IMR-90 (cell line): Measurements from ENCODE around the gene MRPL52. TPM values are rescaled to one million over a fixed set of nuclear protein-coding genes. Genes with fewer than 3 reads are reported as not detected.
A peak's percentile ranks its signal among the peaks of the same experiment; 100 is the strongest.

Experiments used
- ATAC-seq: fragments of 200-7000 bp; cut with Tn5 transposase; 2 replicates; pipeline ENCODE4 v1.9.1; 2020; ENCODE audit warnings: low read depth, mild to moderate bottlenecking, moderate library complexity
- BruUV-seq: library from RNA; stranded (reverse); fragments of 400-500 nt; replicated peaks from 2 replicates; lab custom pipeline; 2021; lab: Mats Ljungman, UMichigan
- CTCF ChIA-PET: fragments of 300-600 bp; formaldehyde crosslinking; extraction: SDS; loops from one replicate; lab custom pipeline; 2021; ENCODE audit warnings: antibody characterized with exemption; lab: Yijun Ruan, JAX
- POLR2A ChIA-PET: fragments of 300-600 bp; sonication (Branson Sonifier 250); formaldehyde crosslinking; loops from one replicate; lab custom pipeline; 2022; ENCODE audit warnings: antibody characterized with exemption; ENCODE audit not compliant: unreplicated experiment; lab: Charles Lee
- DNase-seq: peaks from one replicate; pipeline ENCODE4 v3.0.0; 2013
- H2AFZ ChIP-seq: replicated peaks from 2 replicates; pipeline ENCODE3; 2013; ENCODE audit warnings: low read length, mild to moderate bottlenecking; ENCODE audit not compliant: poor library complexity
- H2AK5ac ChIP-seq: 2 replicates; pipeline ENCODE4 v1.6.1; 2013; ENCODE audit warnings: low read depth, low read length, inconsistent platforms
- H2AK9ac ChIP-seq: replicated peaks from 2 replicates; pipeline ENCODE3; 2013; ENCODE audit warnings: mild to moderate bottlenecking, low read depth, low read length, moderate library complexity; ENCODE audit not compliant: poor library complexity
- H2BK120ac ChIP-seq: 2 replicates; pipeline ENCODE4 v1.6.1; 2013; ENCODE audit warnings: low read depth, low read length, inconsistent platforms
- H2BK15ac ChIP-seq: 3 replicates; pipeline ENCODE4 v1.6.1; 2013; ENCODE audit warnings: low read depth, low read length, inconsistent platforms
- H2BK20ac ChIP-seq: 2 replicates; pipeline ENCODE4 v1.6.1; 2013; ENCODE audit warnings: low read depth, mild to moderate bottlenecking, inconsistent platforms, low read length, moderate library complexity
- H2BK5ac ChIP-seq: 2 replicates; pipeline ENCODE4 v1.6.1; 2013; ENCODE audit warnings: mild to moderate bottlenecking, low read depth, low read length, inconsistent platforms; ENCODE audit not compliant: poor library complexity, severe bottlenecking
- H3K14ac ChIP-seq: replicated peaks from 2 replicates; pipeline ENCODE4 v1.6.1; 2013; ENCODE audit warnings: low read depth, low read length, inconsistent platforms
- H3K18ac ChIP-seq: 2 replicates; pipeline ENCODE4 v1.6.1; 2013; ENCODE audit warnings: low read depth, low read length, control low read depth
- H3K23ac ChIP-seq: 2 replicates; pipeline ENCODE4 v1.6.1; 2013; ENCODE audit warnings: low read depth, low read length, inconsistent platforms
- H3K27ac ChIP-seq: 2 replicates; pipeline ENCODE4 v1.5.1; 2013; ENCODE audit warnings: mild to moderate bottlenecking, control low read depth, low read length; ENCODE audit not compliant: insufficient read depth
- H3K27me3 ChIP-seq: 2 replicates; pipeline ENCODE4 v1.6.1; 2013; ENCODE audit warnings: low read length; ENCODE audit not compliant: control insufficient read depth, insufficient read depth
- H3K36me3 ChIP-seq: 2 replicates; pipeline ENCODE4 v1.6.1; 2013; ENCODE audit warnings: low read length, mixed read lengths; ENCODE audit not compliant: control insufficient read depth, insufficient read depth
- H3K4ac ChIP-seq: 2 replicates; pipeline ENCODE4 v1.6.1; 2013; ENCODE audit warnings: low read depth, low read length, inconsistent platforms
- H3K4me1 ChIP-seq: 2 replicates; pipeline ENCODE4 v1.6.1; 2013; ENCODE audit warnings: low read length, mixed read lengths; ENCODE audit not compliant: control insufficient read depth, insufficient read depth
- H3K4me2 ChIP-seq: 2 replicates; pipeline ENCODE4 v1.6.1; 2013; ENCODE audit warnings: low read depth, mild to moderate bottlenecking, control low read depth, low read length, moderate library complexity
- H3K4me3 ChIP-seq: 2 replicates; pipeline ENCODE4 v1.5.1; 2013; ENCODE audit warnings: low read depth, mild to moderate bottlenecking, control low read depth, low read length, moderate library complexity; ENCODE audit not compliant: insufficient read depth
- H3K56ac ChIP-seq: 2 replicates; pipeline ENCODE4 v1.6.1; 2013; ENCODE audit warnings: low read length, inconsistent platforms; ENCODE audit not compliant: insufficient read depth; ENCODE audit errors: extremely low read depth
- H3K79me1 ChIP-seq, 2 experiments: 2 replicates each; pipeline ENCODE4 v1.6.1; 2013; ENCODE audit warnings: low read length in 2 of 2, inconsistent platforms in 1 of 2, low read depth in 1 of 2
- H3K9ac ChIP-seq: 2 replicates; pipeline ENCODE4 v1.6.1; 2013; ENCODE audit warnings: low read depth, low read length, control low read depth
- H3K9me1 ChIP-seq: 2 replicates; pipeline ENCODE4 v1.6.1; 2013; ENCODE audit warnings: low read length, inconsistent platforms; ENCODE audit not compliant: insufficient read depth
- H3K9me3 ChIP-seq: 2 replicates; pipeline ENCODE4 v1.6.1; 2013; ENCODE audit warnings: low read length; ENCODE audit not compliant: control insufficient read depth, insufficient read depth
- H4K20me1 ChIP-seq: 2 replicates; pipeline ENCODE4 v1.6.1; 2013; ENCODE audit warnings: low read length, inconsistent platforms; ENCODE audit not compliant: insufficient read depth
- H4K5ac ChIP-seq: 2 replicates; pipeline ENCODE4 v1.6.1; 2013; ENCODE audit warnings: mild to moderate bottlenecking, low read depth, low read length, control low read depth
- H4K8ac ChIP-seq, 2 experiments: 2 replicates each; pipeline ENCODE4 v1.6.1; 2013; ENCODE audit warnings: low read depth in 2 of 2, low read length in 2 of 2, control low read depth in 1 of 2, inconsistent platforms in 1 of 2
- H4K91ac ChIP-seq: 2 replicates; pipeline ENCODE4 v1.6.1; 2013; ENCODE audit warnings: low read depth, low read length, inconsistent platforms; ENCODE audit not compliant: insufficient read depth
- CEBPB ChIP-seq: IDR thresholded peaks from 2 replicates; pipeline ENCODE4 v1.6.1; 2012; ENCODE audit warnings: low read depth, low read length, improper control_type of control experiment
- CHD1 ChIP-seq: IDR thresholded peaks from 2 replicates; pipeline ENCODE4 v1.6.1; 2012; ENCODE audit warnings: low read depth, low read length, improper control_type of control experiment
- MAZ ChIP-seq: IDR thresholded peaks from 2 replicates; pipeline ENCODE4 v1.6.1; 2012; ENCODE audit warnings: low read depth, mild to moderate bottlenecking, low read length, improper control_type of control experiment, moderate library complexity, borderline replicate concordance
- MXI1 ChIP-seq: IDR thresholded peaks from 2 replicates; pipeline ENCODE4 v1.6.1; 2012; ENCODE audit warnings: low read depth, mild to moderate bottlenecking, low read length, moderate library complexity, borderline replicate concordance
- POLR2A ChIP-seq: IDR thresholded peaks from 2 replicates; pipeline ENCODE4 v1.6.1; 2012; ENCODE audit warnings: mild to moderate bottlenecking, low read depth, low read length
- RAD21 ChIP-seq: IDR thresholded peaks from 2 replicates; pipeline ENCODE4 v1.6.1; 2012; ENCODE audit warnings: low read length, improper control_type of control experiment
- WGBS, 2 experiments: methylation state at CpG; one replicate each; pipeline versions ENCODE4 v1.1.5 to v1.1.7; 2013; ENCODE audit warnings: missing lambda C conversion rate in 2 of 2; ENCODE audit not compliant: insufficient read length in 1 of 2; ENCODE audit errors: extremely low coverage in 2 of 2; 5-methylcytosine and 5-hydroxymethylcytosine counted together
- dilution Hi-C: fragments of 300-500 bp; cut with HindIII; formaldehyde crosslinking; loops from one replicate; pipeline ENCODE4 v1.14.3; 2018; ENCODE audit warnings: low sequenced_read_pairs; ENCODE audit not compliant: unreplicated experiment
- in situ Hi-C: fragments of 300-500 bp; cut with MboI; formaldehyde crosslinking; loops from 3 replicates; pipeline ENCODE4 v1.14.3; 2019; ENCODE audit warnings: low sequenced_read_pairs, inconsistent platforms, mixed read lengths
- intact Hi-C: fragments of 100-400 bp; cut with micrococcal nuclease; formaldehyde crosslinking; loops from 2 replicates; pipeline ENCODE4 v1.10.0; 2022
- polyA plus RNA-seq, 3 experiments: library from polyadenylated mRNA; depleted of rRNA; stranded (reverse); fragments of >200 nt; gene quantifications; 2 replicates each; pipeline ENCODE4 v1.2.3, GENCODE V29; 2012; ENCODE audit warnings: low replicate concordance in 1 of 3
- total RNA-seq: library from RNA; depleted of rRNA; stranded (reverse); fragments of >200 nt; gene quantifications from 2 replicates; pipeline ENCODE4 v1.2.3, GENCODE V29; 2012

The MRPL52 gene
- total and polyA plus RNA-seq, 2 of the 4 experiments (the other 2 are of a cell fraction): 33.1 to 51.4 TPM

DNA sequence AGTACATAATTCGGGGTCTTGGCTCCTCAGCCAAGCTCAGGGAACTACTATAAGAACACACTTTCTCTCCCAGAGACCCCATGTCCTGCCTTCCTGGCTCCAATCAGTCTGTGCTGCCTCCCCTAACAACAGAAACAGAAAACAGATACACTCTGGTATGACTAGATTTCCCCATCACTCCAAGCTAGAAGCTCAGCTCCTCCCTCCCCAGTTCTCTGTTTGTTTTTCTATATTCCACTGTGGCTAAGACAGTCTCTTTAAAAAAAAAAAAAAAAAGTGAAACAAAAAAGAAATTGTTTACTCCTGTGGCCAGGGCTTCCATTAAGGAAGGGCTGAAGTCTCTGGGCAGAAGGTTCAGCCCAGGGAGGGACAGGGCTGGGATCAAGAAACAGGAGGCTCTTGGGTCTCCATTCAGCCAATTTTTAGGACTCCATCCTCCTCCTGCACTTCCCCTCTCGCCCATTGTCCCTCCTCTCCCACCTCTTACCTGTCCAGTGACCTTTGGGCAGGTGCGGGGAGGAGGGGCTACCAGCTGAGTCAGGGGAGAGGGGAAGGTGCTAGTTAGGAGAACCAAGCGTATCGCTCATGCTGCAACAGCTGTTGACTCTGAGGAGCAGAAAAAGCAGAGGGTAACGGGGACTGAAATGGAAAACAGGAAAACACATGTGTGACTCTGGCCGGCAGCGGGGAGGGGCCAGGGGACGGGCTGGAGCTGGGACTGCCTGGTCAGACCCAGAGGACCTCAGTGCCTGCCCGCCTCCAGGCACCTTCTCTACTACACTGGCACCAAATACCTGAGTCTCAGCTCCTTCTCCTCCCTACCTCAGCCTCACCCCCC, 10.3 kb upstream of the MRPL52 start:
- no peaks in the 10 kb centered on the region for H3K36me3 ChIP-seq
- peak overlapping the region; percentile 79 for H3K14ac ChIP-seq
- in situ Hi-C loops: no loop called here
- H3K18ac ChIP-seq: peak overlapping the region; percentile 90
- intact Hi-C loops: loop anchor here (2.0 to 5.0 kb wide), 2 partner anchors 37 to 53 kb away; partner anchors contain the start of gene OXA1L
- peak overlapping the region; percentile 93 for H3K27ac ChIP-seq
- H2AFZ ChIP-seq: peak overlapping the region; percentile 95
- H3K56ac ChIP-seq: peak overlapping the region; percentile 58; the same call in 1 of the 2 replicates
- BruUV-seq: no TSS peak
- DNase-seq: peak; percentile 85
- dilution Hi-C loops: no loop called here
- peak overlapping the region; percentile 91 for H2BK20ac ChIP-seq
- peak overlapping the region; percentile 92 for H3K23ac ChIP-seq
- no peaks in the 10 kb centered on the region for H3K27me3 ChIP-seq
- peak overlapping the region; percentile 77 for H2BK5ac ChIP-seq
- H2AK9ac ChIP-seq: peak overlapping the region; percentile 98
- peaks cover 0 to 11% of the 10 kb centered on the region in 2 experiments; a peak in 1 of 4 replicates for H3K79me1 ChIP-seq
- no peaks in the 10 kb centered on the region for H3K9me3 ChIP-seq
- peaks cover 19% of the 10 kb centered on the region for H3K9me1 ChIP-seq
- 53% methylated on average over 3 of the region's 10 CpGs; no CpG with 5 or more reads in 1 of the 2 experiments for WGBS, 2 experiments
- peak overlapping the region; percentile 70 to 95; a peak in 3 of 4 replicates for H4K8ac ChIP-seq
- peak overlapping the region; percentile 97 for H3K4ac ChIP-seq
- H2BK15ac ChIP-seq: peak overlapping the region; percentile 98
- ChIA-PET CTCF (interaction anchor here (0.6 to 1.1 kb wide), 3 partner anchors 17 to 97 kb away, joined by 3 read pairs; no protein-coding TSS in a partner anchor), POLR2A (interaction anchor here (0.6 to 1.0 kb wide), 7 partner anchors 8 to 269 kb away, joined by 3 to 9 read pairs (median 6); no protein-coding TSS in a partner anchor)
- peak overlapping the region; percentile 74 for H3K4me2 ChIP-seq
- H2BK120ac ChIP-seq: peak overlapping the region; percentile 95
- H3K4me3 ChIP-seq: peak overlapping the region; percentile 20; the same call in 1 of the 2 replicates
- no peak for TF ChIP-seq RAD21
- TF ChIP-seq MAZ: peak; percentile 25; the same call in 1 of the 2 replicates
- TF ChIP-seq MXI1: 0 out of 2 replicates have a peak, but pooled peaks have one; percentile 8
- TF ChIP-seq CHD1: no peak
- peak; percentile 78 for TF ChIP-seq CEBPB
- TF ChIP-seq POLR2A: peak; percentile 24
- peak overlapping the region; percentile 90 for H4K5ac ChIP-seq
- ATAC-seq: peak; percentile 73
- peaks cover 35% of the 10 kb centered on the region for H3K4me1 ChIP-seq
- peak overlapping the region; percentile 97 for H4K91ac ChIP-seq
- H3K9ac ChIP-seq: peak overlapping the region; percentile 70
- H2AK5ac ChIP-seq: peak overlapping the region; percentile 80
- no peaks in the 10 kb centered on the region for H4K20me1 ChIP-seq
